Liver (tissue), 2 donors: Measurements from ENCODE around the gene PLPP2.

Experiments
- YY1 ChIP-seq: IDR thresholded peaks from 2 replicates; pipeline ENCODE4 v1.6.1; 2016; ENCODE audit warnings: antibody characterized with exemption, mild to moderate bottlenecking
- TF ChIP-seq, protein P1 (sequence below): fragments of 150-350 bp; IDR thresholded peaks from 2 replicates; pipeline ENCODE4 v1.5.1; 2017; ENCODE audit warnings: improper control_type of control experiment, low read depth, low read length; ENCODE audit not compliant: missing input control
- TF ChIP-seq, protein P2 (sequence below): IDR thresholded peaks from 2 replicates; pipeline ENCODE4 v1.6.1; 2016; ENCODE audit warnings: antibody characterized with exemption
- donor health status: healthy.

DNA sequence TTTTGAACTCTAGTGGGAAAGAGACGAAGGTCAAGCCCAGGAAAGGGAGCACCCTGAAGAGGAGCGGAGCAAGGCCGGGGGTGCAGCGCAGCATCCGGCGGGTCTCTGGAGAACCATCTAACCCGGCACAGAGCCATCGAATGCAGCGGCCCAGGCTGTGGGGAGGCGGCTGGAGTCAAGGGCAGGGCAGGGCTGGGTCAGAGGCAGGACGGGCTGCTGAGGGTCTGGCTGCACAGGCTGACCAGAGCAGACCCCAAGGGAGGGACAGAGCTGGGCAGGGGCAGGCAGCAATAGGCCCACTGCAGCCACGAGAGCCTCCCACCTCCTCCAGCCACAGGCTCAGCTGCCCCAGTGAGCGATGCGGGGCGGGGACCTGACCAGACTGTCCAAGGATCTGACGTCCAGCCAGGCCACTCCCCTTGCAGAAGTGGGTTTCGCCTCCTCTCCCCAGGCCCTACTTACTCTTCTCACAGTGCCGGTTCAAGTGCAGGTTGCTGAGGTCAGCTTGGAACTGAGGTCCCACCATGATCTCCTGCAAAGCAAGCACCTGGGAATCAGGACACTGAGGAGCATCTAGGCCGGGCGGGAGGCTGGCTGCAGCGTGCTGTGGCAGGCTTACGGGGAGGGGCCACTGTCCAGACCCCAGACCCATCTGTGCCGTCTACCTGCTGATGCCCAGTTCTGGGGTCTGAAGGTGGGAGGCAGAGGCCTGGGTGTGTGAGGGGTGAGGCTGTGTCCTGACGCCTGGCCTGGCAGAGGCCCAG, 34.2 kb upstream of the PLPP2 start:
- TF ChIP-seq, protein P1, sequence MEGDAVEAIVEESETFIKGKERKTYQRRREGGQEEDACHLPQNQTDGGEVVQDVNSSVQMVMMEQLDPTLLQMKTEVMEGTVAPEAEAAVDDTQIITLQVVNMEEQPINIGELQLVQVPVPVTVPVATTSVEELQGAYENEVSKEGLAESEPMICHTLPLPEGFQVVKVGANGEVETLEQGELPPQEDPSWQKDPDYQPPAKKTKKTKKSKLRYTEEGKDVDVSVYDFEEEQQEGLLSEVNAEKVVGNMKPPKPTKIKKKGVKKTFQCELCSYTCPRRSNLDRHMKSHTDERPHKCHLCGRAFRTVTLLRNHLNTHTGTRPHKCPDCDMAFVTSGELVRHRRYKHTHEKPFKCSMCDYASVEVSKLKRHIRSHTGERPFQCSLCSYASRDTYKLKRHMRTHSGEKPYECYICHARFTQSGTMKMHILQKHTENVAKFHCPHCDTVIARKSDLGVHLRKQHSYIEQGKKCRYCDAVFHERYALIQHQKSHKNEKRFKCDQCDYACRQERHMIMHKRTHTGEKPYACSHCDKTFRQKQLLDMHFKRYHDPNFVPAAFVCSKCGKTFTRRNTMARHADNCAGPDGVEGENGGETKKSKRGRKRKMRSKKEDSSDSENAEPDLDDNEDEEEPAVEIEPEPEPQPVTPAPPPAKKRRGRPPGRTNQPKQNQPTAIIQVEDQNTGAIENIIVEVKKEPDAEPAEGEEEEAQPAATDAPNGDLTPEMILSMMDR: no peak
- TF ChIP-seq YY1: no peak
- TF ChIP-seq, protein P2, sequence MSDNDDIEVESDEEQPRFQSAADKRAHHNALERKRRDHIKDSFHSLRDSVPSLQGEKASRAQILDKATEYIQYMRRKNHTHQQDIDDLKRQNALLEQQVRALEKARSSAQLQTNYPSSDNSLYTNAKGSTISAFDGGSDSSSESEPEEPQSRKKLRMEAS: no peak
